PC-3 (cell line): Measurements from ENCODE around the gene BCAS1.

Source experiments
- CTCF ChIP-seq: fragments of 300-600 bp; sonication (generic); conservative IDR thresholded peaks from 2 replicates; pipeline ENCODE4 v1.5.1; 2017; ENCODE audit warnings: antibody characterized with exemption, low read depth, mild to moderate bottlenecking, low read length
- EZH2phosphoT487 ChIP-seq: fragments of 300-600 bp; sonication (generic); IDR thresholded peaks from 2 replicates; pipeline ENCODE4 v1.6.1; 2018; ENCODE audit warnings: mild to moderate bottlenecking, antibody characterized with exemption, low read length, borderline replicate concordance

- TF ChIP-seq CTCF (no peak), EZH2phosphoT487 (no peak)
Measured at GRCh38 chr20:53958260-53958659, 112.1 kb downstream of the BCAS1 start.
